Measurements from ENCODE around the gene DOCK2. TPM values are rescaled to one million over a fixed set of nuclear protein-coding genes. Genes with fewer than 3 reads are reported as not detected.
A peak's percentile ranks its signal among the peaks of the same experiment; 100 is the strongest.

The DOCK2 gene
- 10 to 100 TPM in 1 of 4 donors, 1 to 10 TPM in 3; 2.3 to 11.2 (median 3.2) TPM for total RNA-seq

- DNase-seq (ENCODE audit: low spot score in 2 of 2) = peak in 1 of 2 donors; percentile 71
- 2% methylated on average over 26 of the region's 42 CpGs for WGBS
These were observed at the start of gene DOCK2 for GRCh38 chr5:169637085-169637548. Gene DOCK2 (plus strand): TSS chr5:169637275. CDS start chr5:169637327, 52 bp downstream.

DNA sequence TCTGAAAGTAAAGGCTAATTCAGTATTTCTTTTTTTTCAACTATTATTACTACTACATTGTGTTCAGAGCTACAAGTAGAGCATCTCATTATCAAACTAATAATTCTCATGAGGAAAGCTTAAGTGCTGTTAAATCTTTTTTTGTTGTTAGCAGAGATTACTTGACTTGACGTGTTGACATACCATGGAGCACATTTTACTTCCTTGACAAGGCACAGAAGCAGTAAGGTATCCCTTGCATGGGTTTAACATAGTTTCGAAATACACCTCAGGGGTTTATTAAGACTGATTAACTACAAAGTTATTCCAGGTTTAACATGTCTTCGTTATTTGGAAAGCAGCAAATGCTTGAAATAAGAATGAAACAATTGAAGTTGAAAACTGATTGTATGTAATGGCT is 46.5 kb upstream of the DOCK2 start:
- Histone ChIP-seq H3K4me3 (no peak overlapping the region), H3K9me3 (no peaks in the 10 kb centered on the region), H3K36me3 (peaks cover 34% of the 10 kb centered on the region), H3K27me3 (no peaks in the 10 kb centered on the region), H3K27ac (no peak overlapping the region), H3K4me1 (no peaks in the 10 kb centered on the region)
- no peak for TF ChIP-seq EP300 (IDR thresholded peaks at IDR 0.05)
- TF ChIP-seq POLR2AphosphoS5 (IDR thresholded peaks at IDR 0.05) = no peak
- no peak for TF ChIP-seq POLR2A (IDR thresholded peaks at IDR 0.05)
- no peak for TF ChIP-seq CTCF (IDR thresholded peaks at IDR 0.05)
- WGBS = 87% methylated on average over 3 of the region's 3 CpGs
- no peak for DNase-seq (ENCODE audit: low spot score in 2 of 2)

More at GRCh38 chr5:169637085-169637548, at the start of gene DOCK2:
- no peaks in the 10 kb centered on the region for H3K36me3 ChIP-seq
- peaks cover 20% of the 10 kb centered on the region for H3K27me3 ChIP-seq
- H3K4me3 ChIP-seq = peak within 1 kb of the TSS; percentile 49
- H3K9me3 ChIP-seq = peaks cover 9% of the 10 kb centered on the region
- TF ChIP-seq POLR2A (IDR thresholded peaks at IDR 0.05) = no peak
- H3K4me1 ChIP-seq = peaks cover 12% of the 10 kb centered on the region
- peak within 1 kb of the TSS; percentile 35 for H3K27ac ChIP-seq

- Histone ChIP-seq H3K9me3 (no peaks in the 10 kb centered on the region), H3K36me3 (peaks cover 40% of the 10 kb centered on the region), H3K27ac (no peak overlapping the region), H3K4me1 (no peaks in the 10 kb centered on the region), H3K4me3 (no peak overlapping the region), H3K27me3 (no peaks in the 10 kb centered on the region)
- WGBS = 5% methylated on average over 1 of the region's 1 CpG
- no peak for TF ChIP-seq POLR2A (IDR thresholded peaks at IDR 0.05)
- TF ChIP-seq CTCF (IDR thresholded peaks at IDR 0.05) = no peak
- no peak for TF ChIP-seq POLR2AphosphoS5 (IDR thresholded peaks at IDR 0.05)
- TF ChIP-seq EP300 (IDR thresholded peaks at IDR 0.05) = no peak
- no peak for DNase-seq (ENCODE audit: low spot score in 2 of 2)
These were observed 45.4 kb upstream of the DOCK2 start for GRCh38 chr5:169591636-169592035.

DNA sequence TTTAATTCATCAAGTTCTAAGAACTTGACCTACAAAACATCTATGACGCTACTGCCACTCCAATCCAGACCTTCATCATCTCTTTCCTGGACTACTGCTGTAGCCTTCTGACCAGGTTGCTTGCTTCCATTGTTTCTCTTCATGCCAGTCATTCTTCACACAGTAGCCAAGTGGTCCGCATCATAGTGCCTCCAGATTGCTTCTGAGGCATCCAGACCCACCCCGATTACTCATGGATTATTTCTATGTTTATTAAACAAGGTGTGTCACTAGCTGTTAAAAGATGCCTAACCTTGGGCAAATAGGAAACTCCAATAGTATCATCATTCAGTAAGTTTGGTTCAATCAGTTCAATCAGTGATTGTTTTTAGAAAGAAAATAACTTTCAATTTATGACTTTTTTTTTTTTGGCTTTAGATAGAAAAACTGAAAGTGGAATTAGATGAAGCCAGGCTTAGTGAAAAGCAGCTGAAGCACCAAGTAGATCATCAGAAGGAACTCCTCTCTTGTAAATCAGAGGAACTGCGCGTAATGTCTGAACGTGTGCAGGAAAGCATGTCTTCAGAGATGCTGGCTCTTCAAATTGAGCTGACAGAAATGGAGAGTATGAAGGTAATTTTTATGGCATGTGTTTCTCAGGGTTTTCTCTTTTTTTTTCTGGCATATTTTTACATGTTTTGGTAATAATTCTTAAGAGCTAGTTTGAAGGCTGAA is 44.0 kb upstream of the DOCK2 start:
- H3K4me3 ChIP-seq = no peak overlapping the region
- TF ChIP-seq POLR2A (IDR thresholded peaks at IDR 0.05) = no peak
- TF ChIP-seq CTCF (IDR thresholded peaks at IDR 0.05) = no peak
- TF ChIP-seq POLR2AphosphoS5 (IDR thresholded peaks at IDR 0.05) = no peak
- no peak for TF ChIP-seq EP300 (IDR thresholded peaks at IDR 0.05)
- H3K9me3 ChIP-seq = no peaks in the 10 kb centered on the region
- no peaks in the 10 kb centered on the region for H3K4me1 ChIP-seq
- H3K36me3 ChIP-seq = peaks cover 47% of the 10 kb centered on the region
- H3K27me3 ChIP-seq = no peaks in the 10 kb centered on the region
- DNase-seq (ENCODE audit: low spot score in 2 of 2) = no peak
- no peak overlapping the region for H3K27ac ChIP-seq
- 97% methylated on average over 6 of the region's 6 CpGs for WGBS

- Histone ChIP-seq H3K4me3 (no peak overlapping the region), H3K27ac (no peak overlapping the region), H3K9me3 (no peaks in the 10 kb centered on the region), H3K36me3 (peaks cover 57% of the 10 kb centered on the region), H3K27me3 (no peaks in the 10 kb centered on the region), H3K4me1 (no peaks in the 10 kb centered on the region)
- 77% methylated on average over 1 of the region's 1 CpG for WGBS
- no peak for DNase-seq (ENCODE audit: low spot score in 2 of 2)
- no peak for TF ChIP-seq POLR2A (IDR thresholded peaks at IDR 0.05)
- no peak for TF ChIP-seq CTCF (IDR thresholded peaks at IDR 0.05)
- TF ChIP-seq EP300 (IDR thresholded peaks at IDR 0.05) = no peak
- TF ChIP-seq POLR2AphosphoS5 (IDR thresholded peaks at IDR 0.05) = no peak
These were observed 41.8 kb upstream of the DOCK2 start for GRCh38 chr5:169595172-169595820.
